Left lung (tissue), 10 donors: Measurements from ENCODE around the gene NDRG4. TPM values are rescaled to one million over a fixed set of nuclear protein-coding genes. Genes with fewer than 3 reads are reported as not detected.

Experiments used
- ATAC-seq: fragments of 200-7000 bp; cut with Tn5 transposase; one replicate; pipeline ENCODE4 v1.9.1; 2020; ENCODE audit warnings: moderate library complexity
- DNase-seq, 4 donors: peaks; one replicate each; pipeline ENCODE4 v3.0.0-alpha.2; 2013 to 2020
- H3K27ac ChIP-seq, 2 donors: fragments of 200-600 bp; sonication (generic) in 1 of 2; one replicate each; pipeline versions ENCODE4 v1.5.0 to v1.8.0; 2020 to 2021
- H3K27me3 ChIP-seq, 2 donors: fragments of 200-600 bp; sonication (generic) in 1 of 2; one replicate each; pipeline versions ENCODE4 v1.5.0 to v1.8.0; 2020 to 2021
- H3K36me3 ChIP-seq, 2 donors: fragments of 200-600 bp; sonication (generic) in 1 of 2; one replicate each; pipeline versions ENCODE4 v1.5.0 to v1.8.0; 2020 to 2021
- H3K4me1 ChIP-seq, 2 donors: fragments of 200-600 bp; one replicate each; pipeline ENCODE4 v1.8.0; 2021
- H3K4me3 ChIP-seq, 2 donors: fragments of 200-600 bp; sonication (generic) in 1 of 2; one replicate each; pipeline versions ENCODE4 v1.5.0 to v1.8.0; 2020 to 2021; ENCODE audit warnings: mild to moderate bottlenecking in 1 of 2
- H3K9me3 ChIP-seq, 2 donors: fragments of 200-600 bp; sonication (generic) in 1 of 2; one replicate each; pipeline versions ENCODE4 v1.5.0 to v1.8.0; 2020 to 2021
- intact Hi-C, 2 donors: fragments of 100-400 bp; cut with DNase I; formaldehyde crosslinking; loops; one replicate each; pipeline versions ENCODE4 v1.11.2 to v1.14.2; 2022
- polyA plus RNA-seq, 6 donors: library from polyadenylated mRNA; unstranded; fragments of 120-200 nt; gene quantifications; one replicate each; pipeline ENCODE4 v1.2.1, GENCODE V29; 2013; ENCODE audit not compliant: insufficient read length in 6 of 6
- total RNA-seq, 2 donors: library from RNA; stranded (reverse); fragmentation: NEBNext Ultra II Directional; extraction: Animal tissue kit (Norgen Biotek cat#: 25700); gene quantifications; one replicate each; pipeline ENCODE4 v1.2.1, GENCODE V29; 2021
- TF ChIP-seq, protein P1 (sequence below), 2 donors: fragments of 200-600 bp; sonication (generic) in 1 of 2; IDR thresholded peaks; one replicate each; pipeline versions ENCODE4 v1.5.0 to v1.8.0; 2021; ENCODE audit warnings: antibody characterized with exemption in 2 of 2
- donor health status: DM: no; HTN: yes; CAD: no.
- donor health status: DM: no; HTN: no; CAD: no.

The NDRG4 gene
- total and polyA plus RNA-seq, 8 donors: 10.0 to 16.3 (median 13.1) TPM

DNA sequence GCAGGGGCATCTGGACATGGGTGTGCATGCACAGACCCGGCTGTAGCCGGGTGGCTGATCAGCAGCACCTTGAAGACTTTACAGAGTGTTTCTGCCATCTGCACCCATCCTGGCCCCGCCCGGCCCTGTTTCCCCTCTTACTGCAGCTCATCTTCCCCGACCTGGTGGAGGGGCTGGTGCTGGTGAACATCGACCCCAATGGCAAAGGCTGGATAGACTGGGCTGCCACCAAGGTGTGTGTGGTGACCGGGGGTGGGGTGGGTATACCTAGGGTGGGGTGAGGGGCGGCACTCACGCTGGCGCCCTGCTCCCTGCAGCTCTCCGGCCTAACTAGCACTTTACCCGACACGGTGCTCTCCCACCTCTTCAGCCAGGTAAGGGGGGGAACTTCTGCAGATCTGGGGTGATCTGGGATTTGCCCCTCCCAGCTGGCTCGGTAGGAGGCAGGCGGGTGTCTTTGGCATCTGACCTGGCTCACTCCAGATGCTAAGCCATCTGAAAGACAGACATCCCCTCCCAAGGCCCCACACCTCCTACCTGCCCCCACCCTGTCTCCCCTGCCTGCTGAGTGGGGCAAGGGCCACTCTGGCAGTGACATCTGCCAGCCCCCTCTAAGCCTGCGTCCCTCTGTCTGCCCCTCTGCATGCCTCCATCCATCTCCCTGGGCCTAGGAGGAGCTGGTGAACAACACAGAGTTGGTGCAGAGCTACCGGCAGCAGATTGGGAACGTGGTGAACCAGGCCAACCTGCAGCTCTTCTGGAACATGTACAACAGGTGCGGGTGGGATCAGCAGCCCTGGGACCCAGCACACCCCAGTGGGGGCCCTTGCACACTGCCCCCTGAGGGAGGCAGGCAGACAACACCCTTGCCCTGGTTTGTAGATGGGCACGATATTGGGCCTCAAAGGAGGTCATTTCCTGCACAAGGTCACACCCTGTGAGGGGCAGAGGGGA is 6.6 kb downstream of the NDRG4 start:
- H3K27ac ChIP-seq: no peak overlapping the region
- no peaks in the 10 kb centered on the region for H3K36me3 ChIP-seq
- intact Hi-C loops: no loop called here
- no peak for ATAC-seq
- H3K27me3 ChIP-seq: peaks cover under 1 to 39% of the 10 kb centered on the region in 2 donors
- DNase-seq: peak in 1 of 4 donors; percentile 74
- TF ChIP-seq, protein P1, sequence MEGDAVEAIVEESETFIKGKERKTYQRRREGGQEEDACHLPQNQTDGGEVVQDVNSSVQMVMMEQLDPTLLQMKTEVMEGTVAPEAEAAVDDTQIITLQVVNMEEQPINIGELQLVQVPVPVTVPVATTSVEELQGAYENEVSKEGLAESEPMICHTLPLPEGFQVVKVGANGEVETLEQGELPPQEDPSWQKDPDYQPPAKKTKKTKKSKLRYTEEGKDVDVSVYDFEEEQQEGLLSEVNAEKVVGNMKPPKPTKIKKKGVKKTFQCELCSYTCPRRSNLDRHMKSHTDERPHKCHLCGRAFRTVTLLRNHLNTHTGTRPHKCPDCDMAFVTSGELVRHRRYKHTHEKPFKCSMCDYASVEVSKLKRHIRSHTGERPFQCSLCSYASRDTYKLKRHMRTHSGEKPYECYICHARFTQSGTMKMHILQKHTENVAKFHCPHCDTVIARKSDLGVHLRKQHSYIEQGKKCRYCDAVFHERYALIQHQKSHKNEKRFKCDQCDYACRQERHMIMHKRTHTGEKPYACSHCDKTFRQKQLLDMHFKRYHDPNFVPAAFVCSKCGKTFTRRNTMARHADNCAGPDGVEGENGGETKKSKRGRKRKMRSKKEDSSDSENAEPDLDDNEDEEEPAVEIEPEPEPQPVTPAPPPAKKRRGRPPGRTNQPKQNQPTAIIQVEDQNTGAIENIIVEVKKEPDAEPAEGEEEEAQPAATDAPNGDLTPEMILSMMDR (IDR thresholded peaks at IDR 0.05): no peak
- H3K4me1 ChIP-seq: peaks cover under 1 to 2% of the 10 kb centered on the region in 2 donors
- H3K9me3 ChIP-seq: no peaks in the 10 kb centered on the region
- H3K4me3 ChIP-seq: no peak overlapping the region

DNA sequence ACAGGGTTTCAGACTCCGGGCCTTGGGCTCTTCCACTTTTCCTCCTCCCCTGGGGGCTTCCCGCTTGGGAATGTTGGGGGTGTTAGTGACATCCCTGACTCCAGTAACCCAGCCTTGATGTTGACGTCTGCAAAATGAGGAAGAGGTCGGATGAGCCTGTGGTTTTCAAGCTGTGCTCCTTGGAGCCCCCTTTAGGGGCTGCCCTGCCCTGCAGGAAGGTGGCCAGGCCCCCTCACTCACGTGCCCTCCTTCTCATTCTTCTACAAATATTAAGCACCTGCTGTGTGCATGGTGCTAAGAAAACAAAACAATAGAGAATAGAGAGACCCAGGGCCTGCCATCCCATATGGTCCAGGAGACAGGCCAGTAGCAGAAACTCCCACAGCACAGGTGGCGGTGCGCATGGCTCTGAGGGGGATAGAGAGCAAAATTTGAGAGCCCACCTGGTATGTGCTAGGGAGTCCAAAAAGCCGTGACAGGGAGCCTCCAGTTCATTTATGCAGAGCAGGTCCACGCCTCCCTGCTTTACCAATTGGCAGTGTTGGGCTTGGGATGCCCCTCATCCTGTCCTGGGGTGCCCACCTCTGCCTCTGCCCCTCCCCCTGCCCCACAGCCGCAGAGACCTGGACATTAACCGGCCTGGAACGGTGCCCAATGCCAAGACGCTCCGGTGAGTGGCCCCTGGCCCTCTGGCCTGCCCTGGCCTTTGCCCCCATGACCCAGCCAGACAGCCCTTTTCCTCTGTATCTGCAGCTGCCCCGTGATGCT is 7.4 kb downstream of the NDRG4 start:
- TF ChIP-seq, protein P1 (IDR thresholded peaks at IDR 0.05): no peak
- no peak overlapping the region for H3K4me3 ChIP-seq
- no peaks in the 10 kb centered on the region for H3K9me3 ChIP-seq
- peaks cover 0 to 30% of the 10 kb centered on the region in 2 donors for H3K27me3 ChIP-seq
- no peaks in the 10 kb centered on the region for H3K36me3 ChIP-seq
- no peaks in the 10 kb centered on the region for H3K4me1 ChIP-seq
- H3K27ac ChIP-seq: no peak overlapping the region
- DNase-seq: no peak
- intact Hi-C loops: no loop called here
- no peak for ATAC-seq

DNA sequence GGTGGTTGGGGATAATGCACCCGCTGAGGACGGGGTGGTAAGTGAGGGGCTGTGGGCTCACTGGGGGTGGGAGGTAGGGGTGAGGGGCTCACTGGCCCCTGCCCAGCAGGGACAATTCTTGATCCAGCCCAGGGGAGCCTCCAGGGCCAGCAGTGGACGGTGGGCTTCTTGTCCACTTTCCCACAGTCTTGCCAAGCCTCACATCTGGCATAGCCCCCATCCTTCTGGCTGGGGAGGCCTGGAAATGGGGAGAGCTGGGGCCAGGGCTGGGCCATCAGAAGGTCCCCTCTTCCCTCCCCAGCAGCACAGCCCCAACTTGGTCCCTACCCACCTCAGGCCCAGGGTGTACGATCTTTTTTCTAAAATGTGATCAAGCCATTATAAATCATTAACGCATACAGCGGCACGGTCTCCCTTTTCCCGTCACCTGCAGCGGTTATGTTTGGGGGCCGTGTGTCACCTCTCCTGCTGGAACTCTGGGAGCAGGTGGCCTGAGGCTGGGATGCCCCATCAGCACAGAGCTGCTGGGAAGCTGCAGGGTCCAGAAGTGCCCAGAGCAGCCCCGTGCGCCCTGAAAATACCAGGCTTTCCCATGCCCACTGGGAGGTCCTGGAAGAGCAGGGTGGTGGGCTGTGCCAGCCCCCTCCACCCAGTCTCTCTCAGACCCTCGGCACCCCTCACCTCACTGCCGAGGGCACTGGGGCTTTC is 8.2 kb downstream of the NDRG4 start:
- Histone ChIP-seq H3K36me3 (no peaks in the 10 kb centered on the region), H3K9me3 (no peaks in the 10 kb centered on the region), H3K27ac (no peak overlapping the region), H3K4me1 (no peaks in the 10 kb centered on the region), H3K4me3 (no peak overlapping the region), H3K27me3 (peaks cover 0 to 27% of the 10 kb centered on the region in 2 donors)
- TF ChIP-seq, protein P1 (IDR thresholded peaks at IDR 0.05): no peak
- peak in 1 of 4 donors; percentile 60 for DNase-seq
- intact Hi-C loops: no loop called here
- ATAC-seq: no peak

DNA sequence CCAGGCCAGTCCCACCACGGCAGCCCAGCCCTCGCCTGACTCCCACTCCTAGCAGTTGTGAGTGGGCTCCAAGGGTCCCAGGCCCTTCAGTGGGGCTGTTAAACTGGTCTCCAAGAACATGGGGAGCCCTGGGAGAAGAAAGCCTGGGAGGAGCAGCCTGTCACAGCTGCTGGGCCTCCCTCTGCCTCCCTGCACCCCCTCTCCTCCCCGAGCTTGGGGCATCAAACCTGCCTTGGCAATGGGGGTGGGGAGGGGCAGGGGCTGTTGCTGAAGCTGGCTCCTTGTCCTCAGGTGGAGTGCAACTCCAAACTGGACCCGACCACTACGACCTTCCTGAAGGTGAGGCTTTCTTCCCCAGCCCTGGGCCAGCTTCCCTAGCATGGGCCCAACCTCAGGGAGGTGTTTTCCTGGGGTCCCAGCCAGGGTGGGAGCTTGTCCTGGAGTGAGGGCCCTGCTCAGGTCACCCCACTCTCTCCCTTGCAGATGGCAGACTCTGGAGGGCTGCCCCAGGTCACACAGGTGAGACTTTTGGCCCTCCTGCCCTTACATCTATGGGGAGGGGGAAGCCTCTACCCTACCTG is 8.8 kb downstream of the NDRG4 start:
- TF ChIP-seq, protein P1 (IDR thresholded peaks at IDR 0.05): no peak

More for the DNA sequence above, 8.8 kb downstream of the NDRG4 start:
- no peak overlapping the region for H3K27ac ChIP-seq
- no peak for DNase-seq
- no peaks in the 10 kb centered on the region for H3K4me1 ChIP-seq
- peaks cover 0 to 21% of the 10 kb centered on the region in 2 donors for H3K27me3 ChIP-seq
- H3K36me3 ChIP-seq: no peaks in the 10 kb centered on the region
- no peak overlapping the region for H3K4me3 ChIP-seq
- intact Hi-C loops: no loop called here
- no peaks in the 10 kb centered on the region for H3K9me3 ChIP-seq
- ATAC-seq: no peak
